A673 (cell line): ENCODE data around the gene MID1. TPM values are rescaled to one million over a fixed set of nuclear protein-coding genes. Genes with fewer than 3 reads are reported as not detected.

Source experiments
- BruUV-seq: library from RNA; stranded (reverse); fragments of 400-500 nt; replicated peaks from 2 replicates; lab custom pipeline; 2021; lab: Mats Ljungman, UMichigan
- CTCF ChIA-PET: fragments of 300-600 bp; sonication (Branson Sonifier 250); formaldehyde crosslinking; loops from one replicate; lab custom pipeline; 2022; ENCODE audit warnings: antibody characterized with exemption; lab: Charles Lee
- POLR2A ChIA-PET: fragments of 300-600 bp; sonication (Branson Sonifier 250); formaldehyde crosslinking; loops from one replicate; lab custom pipeline; 2022; ENCODE audit warnings: antibody characterized with exemption; ENCODE audit not compliant: low non-redundant PET; lab: Charles Lee
- DNase-seq: peaks from one replicate; pipeline ENCODE4 v3.0.0-alpha.2; 2015; ENCODE audit warnings: low spot score
- H3K27ac ChIP-seq: fragments of 200-600 bp; sonication (generic); 2 replicates; pipeline ENCODE4 v1.5.1; 2016; ENCODE audit warnings: mixed run types, low read depth, mild to moderate bottlenecking, mixed read lengths, antibody characterized with exemption, low read length; ENCODE audit not compliant: poor library complexity, severe bottlenecking
- H3K27me3 ChIP-seq: fragments of 200-600 bp; sonication (generic); replicated peaks from 2 replicates; pipeline ENCODE4 v1.6.1; 2017; ENCODE audit warnings: mixed run types, low read depth, mild to moderate bottlenecking, mixed read lengths, antibody characterized with exemption, low read length; ENCODE audit not compliant: insufficient read depth, poor library complexity
- H3K36me3 ChIP-seq: fragments of 200-600 bp; sonication (generic); 2 replicates; pipeline ENCODE4 v1.6.1; 2016; ENCODE audit warnings: mixed run types, mild to moderate bottlenecking, mixed read lengths, antibody characterized with exemption, low read length; ENCODE audit not compliant: insufficient read depth, poor library complexity, severe bottlenecking
- H3K4me1 ChIP-seq: fragments of 200-600 bp; sonication (generic); 2 replicates; pipeline ENCODE4 v1.6.1; 2017; ENCODE audit warnings: mixed run types, mild to moderate bottlenecking, mixed read lengths, antibody characterized with exemption, low read length; ENCODE audit not compliant: insufficient read depth, poor library complexity, severe bottlenecking
- H3K4me3 ChIP-seq: fragments of 200-600 bp; sonication (generic); 2 replicates; pipeline ENCODE4 v1.5.1; 2016; ENCODE audit warnings: low read depth, mixed run types, mild to moderate bottlenecking, mixed read lengths, low read length; ENCODE audit not compliant: poor library complexity, severe bottlenecking
- H3K9me3 ChIP-seq: fragments of 200-600 bp; sonication (generic); 2 replicates; pipeline ENCODE4 v1.6.1; 2016; ENCODE audit warnings: mixed run types, low read depth, mild to moderate bottlenecking, mixed read lengths, antibody characterized with exemption, low read length; ENCODE audit not compliant: poor library complexity, severe bottlenecking
- EZH2 ChIP-seq: fragments of 200-600 bp; sonication (generic); IDR thresholded peaks from 2 replicates; pipeline ENCODE4 v1.6.1; 2017; ENCODE audit warnings: borderline replicate concordance, low read depth, mild to moderate bottlenecking, mixed read lengths, antibody characterized with exemption, low read length; ENCODE audit not compliant: poor library complexity, severe bottlenecking
- intact Hi-C: fragments of 100-400 bp; cut with micrococcal nuclease; formaldehyde crosslinking; loops from one replicate; pipeline ENCODE4 v1.10.0; 2022; ENCODE audit not compliant: unreplicated experiment
- total RNA-seq: library from RNA; stranded (reverse); gene quantifications from 2 replicates; pipeline ENCODE4 v1.2.3, GENCODE V29; 2021
- TF ChIP-seq, protein P1 (sequence below): fragments of 300-800, 200-600 bp; sonication (generic); conservative IDR thresholded peaks from 2 replicates; pipeline ENCODE4 v1.5.1; 2017; ENCODE audit warnings: low read depth, mild to moderate bottlenecking, antibody characterized with exemption, low read length, moderate library complexity, mixed read lengths

The MID1 gene
- total RNA-seq, 1 experiment from 2014 or later, result 7.0 TPM

- BruUV-seq, result no TSS peak
Measured at GRCh38 chrX:10630320-10630719, 9.9 kb upstream of the MID1 start.

DNA sequence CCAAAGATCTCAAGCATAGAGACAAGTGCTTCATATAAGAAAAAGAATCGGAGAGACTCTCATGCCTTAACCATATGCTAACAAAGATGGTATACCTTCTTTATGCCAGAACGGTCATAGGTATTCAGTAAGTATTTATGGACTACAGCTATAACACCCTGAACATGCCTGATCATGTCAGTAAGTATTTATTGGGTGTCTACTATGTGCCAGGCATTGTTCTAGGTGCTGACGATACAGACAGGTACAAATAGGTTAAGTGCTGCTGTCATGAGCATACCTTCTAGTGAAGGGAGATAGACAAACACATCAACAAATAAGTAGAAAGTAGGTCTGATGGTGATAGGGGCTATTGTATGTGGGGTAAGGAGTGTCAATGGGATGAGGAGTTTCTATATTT, 9.5 kb upstream of the MID1 start:
- Histone ChIP-seq H3K4me1 (peaks cover 7% of the 10 kb centered on the region), H3K36me3 (no peaks in the 10 kb centered on the region), H3K27me3 (no peaks in the 10 kb centered on the region), H3K27ac (no peak overlapping the region), H3K9me3 (no peaks in the 10 kb centered on the region), H3K4me3 (no peak overlapping the region)
- CTCF ChIA-PET, result no interaction called here
- no peak for DNase-seq
- BruUV-seq, result no TSS peak
- TF ChIP-seq EZH2, result no peak
- TF ChIP-seq, protein P1, sequence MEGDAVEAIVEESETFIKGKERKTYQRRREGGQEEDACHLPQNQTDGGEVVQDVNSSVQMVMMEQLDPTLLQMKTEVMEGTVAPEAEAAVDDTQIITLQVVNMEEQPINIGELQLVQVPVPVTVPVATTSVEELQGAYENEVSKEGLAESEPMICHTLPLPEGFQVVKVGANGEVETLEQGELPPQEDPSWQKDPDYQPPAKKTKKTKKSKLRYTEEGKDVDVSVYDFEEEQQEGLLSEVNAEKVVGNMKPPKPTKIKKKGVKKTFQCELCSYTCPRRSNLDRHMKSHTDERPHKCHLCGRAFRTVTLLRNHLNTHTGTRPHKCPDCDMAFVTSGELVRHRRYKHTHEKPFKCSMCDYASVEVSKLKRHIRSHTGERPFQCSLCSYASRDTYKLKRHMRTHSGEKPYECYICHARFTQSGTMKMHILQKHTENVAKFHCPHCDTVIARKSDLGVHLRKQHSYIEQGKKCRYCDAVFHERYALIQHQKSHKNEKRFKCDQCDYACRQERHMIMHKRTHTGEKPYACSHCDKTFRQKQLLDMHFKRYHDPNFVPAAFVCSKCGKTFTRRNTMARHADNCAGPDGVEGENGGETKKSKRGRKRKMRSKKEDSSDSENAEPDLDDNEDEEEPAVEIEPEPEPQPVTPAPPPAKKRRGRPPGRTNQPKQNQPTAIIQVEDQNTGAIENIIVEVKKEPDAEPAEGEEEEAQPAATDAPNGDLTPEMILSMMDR, result no peak
- POLR2A ChIA-PET, result no interaction called here
- intact Hi-C loops, result loop anchor here (5.0 kb wide), 1 partner anchor 443 kb away; no protein-coding TSS in a partner anchor

More at GRCh38 chrX:10630320-10630719, 9.9 kb upstream of the MID1 start:
- H3K36me3 ChIP-seq, result no peaks in the 10 kb centered on the region
- no peak overlapping the region for H3K4me3 ChIP-seq
- intact Hi-C loops, result loop anchor here (5.0 kb wide), 1 partner anchor 443 kb away; no protein-coding TSS in a partner anchor
- H3K4me1 ChIP-seq, result peaks cover 7% of the 10 kb centered on the region
- no peaks in the 10 kb centered on the region for H3K27me3 ChIP-seq
- POLR2A ChIA-PET, result no interaction called here
- H3K9me3 ChIP-seq, result no peaks in the 10 kb centered on the region
- TF ChIP-seq EZH2, result no peak
- CTCF ChIA-PET, result no interaction called here
- no peak overlapping the region for H3K27ac ChIP-seq
- DNase-seq, result no peak

GRCh38 chrX:10628906-10629305, 8.5 kb upstream of the MID1 start:
- Histone ChIP-seq H3K36me3 (no peaks in the 10 kb centered on the region), H3K27ac (no peak overlapping the region), H3K9me3 (no peaks in the 10 kb centered on the region), H3K4me3 (no peak overlapping the region), H3K27me3 (no peaks in the 10 kb centered on the region), H3K4me1 (no peaks in the 10 kb centered on the region)
- intact Hi-C loops, result no loop called here
- ChIA-PET CTCF (no interaction called here), POLR2A (no interaction called here)
- no peak for TF ChIP-seq EZH2
- TF ChIP-seq, protein P1, result no peak
- no peak for DNase-seq
- BruUV-seq, result no TSS peak

DNA sequence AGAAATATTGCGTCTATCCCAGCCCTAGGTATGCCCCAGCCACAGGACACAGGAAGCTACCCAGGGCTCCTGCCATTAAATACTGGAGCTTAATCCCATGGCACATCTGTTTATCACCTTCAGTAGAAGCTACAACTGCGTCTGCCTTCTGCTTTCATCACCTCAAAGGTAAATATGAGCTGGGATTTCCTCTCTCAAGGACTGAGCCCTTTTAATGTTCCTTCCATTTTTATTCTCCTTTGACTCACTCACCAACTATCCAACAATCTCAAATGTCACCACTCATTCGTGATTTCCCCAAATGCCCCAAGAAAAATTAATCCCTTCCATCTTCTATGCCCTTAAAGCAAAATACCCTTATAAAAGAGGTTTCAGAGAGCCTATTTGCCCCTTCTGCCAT, 1.8 kb upstream of the MID1 start:
- no peak for DNase-seq
- intact Hi-C loops, result no loop called here
- no peak for TF ChIP-seq EZH2
- TF ChIP-seq, protein P1, result no peak
- Histone ChIP-seq H3K27ac (no peak overlapping the region), H3K9me3 (no peaks in the 10 kb centered on the region), H3K4me3 (no peak overlapping the region), H3K27me3 (no peaks in the 10 kb centered on the region), H3K4me1 (no peaks in the 10 kb centered on the region), H3K36me3 (no peaks in the 10 kb centered on the region)
- BruUV-seq, result no TSS peak
- ChIA-PET CTCF (no interaction called here), POLR2A (no interaction called here)
